ENCODE measurements around the gene SUPT20HL2. TPM values are rescaled to one million over a fixed set of nuclear protein-coding genes. Genes with fewer than 3 reads are reported as not detected.

The SUPT20HL2 gene
- total and polyA plus RNA-seq, 2 donors (not counting 3 experiments of a cell fraction or from before 2014, with no cell fraction given) = not detected

DNA sequence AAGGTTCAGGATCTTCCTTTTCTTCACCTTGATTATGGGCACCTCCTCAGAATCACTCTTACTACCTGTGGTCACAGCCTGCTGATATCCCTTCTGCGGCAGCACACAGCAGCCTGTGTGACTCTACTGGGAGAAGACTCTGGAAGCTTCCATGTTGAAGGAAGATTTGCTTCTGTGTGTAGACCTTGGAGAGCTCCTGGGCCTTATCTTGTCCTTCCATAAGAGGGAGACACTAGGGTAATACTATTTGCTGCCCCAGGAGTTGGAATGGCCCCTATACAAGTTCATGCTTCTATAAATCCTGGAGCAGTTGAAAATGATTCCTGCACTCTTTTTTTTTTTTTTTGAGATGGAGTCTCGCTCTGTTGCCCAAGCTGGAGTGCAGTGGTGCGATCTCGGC is 36.3 kb upstream of the SUPT20HL2 start:
- no peak overlapping the region for H3K4me2 ChIP-seq (ENCODE audit: insufficient read depth, low read length)
- H3K9ac ChIP-seq (replicated peaks; ENCODE audit: extremely low read depth, insufficient read depth, low read length) = no peak overlapping the region
- DNase-seq (ENCODE audit: low read depth, low spot score) (no peak), FAIRE-seq (no peak)
- no peaks in the 10 kb centered on the region for H3K9me1 ChIP-seq (replicated peaks; ENCODE audit: control insufficient read depth, extremely low read depth, insufficient read depth, low read length)
- no peak overlapping the region for H3K27ac ChIP-seq (ENCODE audit: insufficient read depth, low read depth, low read length)
- no peak overlapping the region for H3K4me3 ChIP-seq (replicated peaks in 1 of 3; ENCODE audit: insufficient read depth in 1 of 3, low read depth in 1 of 3, low read length in 3 of 3)
- no peaks in the 10 kb centered on the region for H3K9me3 ChIP-seq (replicated peaks; ENCODE audit: control insufficient read depth, insufficient read depth, low read length)
- CTCF ChIA-PET = no interaction called here
- POLR2A ChIA-PET = no interaction called here
- no peaks in the 10 kb centered on the region for H3K27me3 ChIP-seq (ENCODE audit: control insufficient read depth in 2 of 2, insufficient read depth in 2 of 2, low read length in 2 of 2)
- no peak overlapping the region for H2AFZ ChIP-seq (ENCODE audit: low read depth, low read length)
- BruUV-seq (replicated peaks) = no TSS peak
- dilution Hi-C loops (cut with MboI; ENCODE audit: extremely low pct_ligation_motif_present, low sequenced_read_pairs) = no loop called here
- peaks cover 2% of the 10 kb centered on the region for H3K4me1 ChIP-seq (ENCODE audit: control insufficient read depth, extremely low read depth, insufficient read depth, low read length)
- no peaks in the 10 kb centered on the region for H4K20me1 ChIP-seq (replicated peaks; ENCODE audit: control insufficient read depth, extremely low read depth, insufficient read depth, low read length)
- no peaks in the 10 kb centered on the region for H3K36me3 ChIP-seq (ENCODE audit: control insufficient read depth in 2 of 2, extremely low read depth in 1 of 2, insufficient read depth in 2 of 2, low read length in 2 of 2)
- intact Hi-C loops (cut with micrococcal nuclease) = no loop called here
- no peaks in the 10 kb centered on the region for H3K79me2 ChIP-seq (ENCODE audit: control insufficient read depth, insufficient read depth, low read length)
- TF ChIP-seq EZH2 (IDR thresholded peaks at IDR 0.05; ENCODE audit: borderline replicate concordance, low read depth, low read length, severe bottlenecking) (no peak), GATA2 (IDR thresholded peaks at IDR 0.05; ENCODE audit: insufficient read depth, insufficient read length, low read depth, low read length) (no peak), POLR2AphosphoS5 (IDR thresholded peaks at IDR 0.05; ENCODE audit: insufficient read depth, low read depth, low read length) (no peak), JUN (IDR thresholded peaks at IDR 0.05; ENCODE audit: borderline replicate concordance, insufficient read depth, insufficient read length, low read depth) (no peak), CTCF (IDR thresholded peaks at IDR 0.05; ENCODE audit: extremely low read depth in 1 of 2, insufficient read depth in 1 of 2, low read depth in 1 of 2, low read length in 2 of 2) (no peak), FOS (IDR thresholded peaks at IDR 0.05; ENCODE audit: borderline replicate concordance, insufficient read depth, low read length) (no peak), POLR2A (IDR thresholded peaks at IDR 0.05; ENCODE audit: low read depth, low read length) (no peak)
